HG02852 (cell line): Measurements from ENCODE around the gene SORCS1.

Source experiments
- ATAC-seq: cut with Tn5 transposase; IDR thresholded peaks from one replicate; pipeline ENCODE4 v1.9.1; 2021; ENCODE audit warnings: mild to moderate bottlenecking, moderate library complexity; ENCODE audit not compliant: unreplicated experiment

SORCS1 gene

DNA sequence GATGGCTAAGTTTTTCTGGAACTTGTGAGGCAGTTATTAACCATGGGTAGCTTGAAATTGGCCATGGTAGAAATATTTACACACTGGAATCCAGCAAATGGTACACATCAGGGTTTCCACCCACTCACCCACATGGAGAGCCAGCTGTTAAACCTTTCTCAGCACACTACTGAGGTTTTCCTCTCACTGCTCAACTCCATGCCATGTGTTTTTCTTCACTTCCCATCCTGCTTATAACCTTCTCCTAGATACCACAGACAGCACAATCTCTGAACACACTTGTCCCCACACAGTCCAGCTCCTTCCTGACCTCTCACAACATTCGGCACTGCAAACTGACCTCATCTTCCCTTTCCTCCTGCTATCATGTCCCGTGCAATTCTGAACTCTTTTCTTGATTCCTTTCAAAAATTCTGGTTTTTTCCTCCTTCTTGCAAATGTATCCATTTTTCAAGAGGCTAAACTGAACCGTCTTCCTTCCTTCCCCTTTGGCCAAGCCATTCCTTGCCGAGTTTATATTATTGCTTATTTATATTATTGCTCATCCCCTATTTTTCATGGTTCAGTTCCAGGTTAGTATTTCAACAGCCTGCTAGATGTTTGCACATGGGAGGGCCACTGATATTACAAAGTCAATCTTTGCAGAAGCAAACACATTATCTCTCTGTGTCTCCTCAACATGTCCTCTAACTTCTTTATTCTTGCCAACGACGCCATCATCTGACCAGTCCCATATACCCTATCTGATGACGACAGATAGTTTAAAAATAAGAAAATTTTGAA is 606.4 kb downstream of the SORCS1 start:
- ATAC-seq = no peak

DNA sequence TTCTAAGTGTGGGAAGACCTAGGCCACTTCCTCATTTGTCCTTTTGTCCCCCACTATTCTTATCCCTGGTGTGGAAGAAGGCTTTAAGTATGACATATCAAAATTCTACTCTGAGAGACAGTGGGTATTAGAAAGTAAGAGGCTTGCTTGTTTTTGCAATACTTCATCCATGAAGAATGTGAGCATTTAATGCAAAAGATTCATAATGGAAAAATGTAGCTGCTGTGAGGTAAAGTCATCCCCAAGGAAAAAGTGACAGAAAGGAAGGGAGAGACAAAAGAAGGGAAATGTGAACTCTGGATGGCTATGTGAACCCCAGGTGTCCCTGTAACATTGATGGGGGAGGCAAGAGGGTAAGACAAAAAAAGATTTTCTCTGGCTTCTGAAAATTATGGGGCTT is 607.5 kb downstream of the SORCS1 start:
- no peak for ATAC-seq

DNA sequence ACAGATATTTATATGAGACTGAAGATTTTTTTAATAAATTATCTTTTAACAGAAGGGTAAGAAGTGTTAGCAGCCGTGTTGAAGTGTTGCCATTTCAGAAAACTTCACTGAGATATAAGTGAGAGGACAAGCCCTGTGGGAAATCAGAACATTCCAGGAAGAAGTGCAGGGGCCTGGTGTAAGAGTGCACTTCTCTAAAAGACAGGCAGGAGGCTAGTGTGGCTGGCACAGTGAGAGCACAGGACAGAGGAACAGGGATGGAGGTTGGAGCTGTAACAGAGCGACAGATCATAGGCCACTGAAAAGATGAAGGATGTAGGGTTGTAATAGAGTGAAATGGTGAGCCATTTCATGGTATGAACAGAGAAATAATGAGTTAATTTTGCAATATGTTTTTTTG is 608.9 kb downstream of the SORCS1 start:
- no peak for ATAC-seq

DNA sequence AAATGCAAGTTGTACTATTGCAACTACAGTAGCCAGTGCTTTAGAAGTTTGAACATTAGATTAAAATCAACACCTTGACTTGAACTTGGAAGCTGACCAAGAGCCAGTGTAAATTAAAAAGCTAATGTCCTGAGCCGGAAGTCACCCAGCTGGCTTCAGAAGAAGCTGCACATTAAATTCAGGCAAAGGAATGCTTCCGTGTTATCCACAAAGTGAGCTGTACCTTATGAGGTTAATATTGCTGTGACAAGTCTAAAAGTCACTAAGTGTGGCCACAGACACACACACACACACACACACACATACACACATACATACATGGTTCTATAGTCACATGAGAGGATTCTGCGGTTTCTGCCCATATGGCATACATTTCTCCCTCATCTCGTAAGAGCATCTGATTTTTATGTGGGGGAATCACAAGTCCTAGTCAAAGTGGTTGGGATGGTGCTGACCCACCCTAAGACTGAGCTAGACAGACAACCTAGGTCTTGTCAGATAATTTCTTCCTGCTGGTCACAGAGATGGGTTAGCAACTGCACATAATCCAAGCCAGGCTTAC is 612.9 kb downstream of the SORCS1 start:
- ATAC-seq = no peak

DNA sequence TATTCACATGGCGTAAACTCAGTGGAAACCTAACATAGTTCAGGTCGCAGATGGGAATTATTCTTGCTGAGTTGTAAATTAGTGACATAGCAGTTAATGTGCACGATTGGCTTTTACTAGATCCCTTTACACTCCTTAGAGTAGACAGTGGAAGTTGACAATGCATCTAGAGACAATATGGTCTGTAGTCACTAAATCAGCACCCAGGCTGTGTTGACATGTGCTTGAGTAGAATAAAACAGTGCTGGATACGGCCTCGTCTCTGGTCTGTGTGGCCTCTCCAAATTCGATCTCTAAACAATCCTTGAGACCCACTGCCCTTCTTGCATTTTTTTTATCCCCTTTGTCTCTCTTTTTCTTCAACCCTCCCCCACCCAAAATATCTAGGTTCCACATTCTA is 615.7 kb downstream of the SORCS1 start:
- ATAC-seq = no peak

DNA sequence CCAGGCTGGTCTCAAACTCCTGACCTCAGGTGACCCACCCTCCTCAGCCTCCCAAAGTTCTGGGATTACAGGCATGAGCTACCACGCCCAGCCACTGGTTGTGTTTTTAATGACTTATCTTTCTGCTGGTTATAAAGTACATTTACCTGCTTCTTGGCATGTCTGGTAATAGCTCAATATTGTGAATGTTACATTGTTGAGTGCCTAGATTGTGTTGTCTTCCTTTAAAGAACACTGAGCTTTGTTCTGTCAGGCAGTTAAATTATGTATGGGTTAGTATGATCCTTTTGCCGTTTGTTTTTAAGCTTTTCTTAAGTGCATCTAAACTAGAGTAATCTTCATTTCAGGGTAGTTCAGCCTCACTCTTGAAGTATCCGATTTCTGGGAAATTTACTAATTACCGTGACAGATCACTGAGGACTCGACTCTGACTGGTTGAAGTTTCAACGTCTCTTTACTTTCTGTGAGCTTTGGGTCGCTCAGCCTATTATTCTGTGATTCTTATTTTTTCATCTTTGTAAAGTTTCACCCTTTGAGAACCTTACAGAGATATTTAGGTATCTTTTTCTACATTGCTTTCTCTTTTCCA is 617.4 kb downstream of the SORCS1 start:
- no peak for ATAC-seq

DNA sequence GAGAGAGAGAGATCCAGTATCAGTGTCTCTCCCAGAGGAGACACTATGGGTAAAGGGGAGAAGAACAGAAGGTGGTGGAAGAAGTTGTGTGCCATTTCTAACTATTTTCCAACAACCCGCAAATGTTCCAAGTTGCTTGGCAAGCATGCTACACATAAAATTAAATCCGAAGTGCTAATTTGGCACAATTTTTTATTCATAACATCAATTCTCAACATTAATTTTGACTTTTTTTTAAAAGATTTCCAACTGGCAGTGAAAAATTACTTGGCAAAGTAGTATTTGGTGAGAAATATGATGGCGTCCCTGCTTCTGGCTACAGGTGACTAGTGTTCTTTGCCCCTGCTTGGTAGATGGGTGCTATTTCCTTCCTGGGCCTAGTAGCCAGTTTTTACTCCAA is 622.0 kb downstream of the SORCS1 start:
- ATAC-seq = no peak

DNA sequence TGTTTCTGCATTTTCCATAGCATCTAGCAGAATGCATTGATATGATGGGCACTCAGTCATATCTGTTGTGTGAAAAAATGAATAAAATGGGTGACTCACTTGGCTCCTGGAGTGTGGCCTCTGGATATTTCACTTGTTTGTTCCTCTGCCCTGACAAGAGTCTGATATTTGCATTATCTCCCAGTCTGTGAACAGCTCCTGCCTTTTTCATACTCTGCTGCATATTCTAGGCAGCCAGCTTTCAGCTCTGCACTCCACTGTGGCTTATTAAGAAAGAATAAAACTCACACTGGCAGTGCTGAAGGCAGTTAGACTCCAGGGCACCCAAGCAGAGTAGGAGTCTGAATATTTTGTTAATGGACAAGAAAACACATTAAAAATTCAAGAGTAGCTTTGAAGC is 623.9 kb downstream of the SORCS1 start:
- no peak for ATAC-seq

DNA sequence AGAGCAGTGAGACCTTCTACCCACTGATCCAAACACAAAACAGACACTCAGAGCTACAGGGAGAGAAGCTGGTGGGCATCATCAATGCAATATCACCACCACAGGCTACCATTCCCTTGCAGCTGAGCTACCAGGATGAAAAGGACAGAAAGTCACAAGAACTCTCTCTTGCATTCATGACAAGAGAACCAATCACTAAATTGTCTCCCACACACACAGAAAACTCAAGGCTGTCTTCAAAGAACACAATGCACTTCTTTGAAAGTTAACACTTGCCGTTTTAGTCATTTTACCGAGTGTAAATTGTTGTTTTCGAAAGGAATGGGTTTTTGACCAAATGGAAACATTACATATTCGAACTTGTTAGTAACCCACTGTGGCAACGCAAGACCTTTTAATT is 626.6 kb downstream of the SORCS1 start:
- no peak for ATAC-seq

DNA sequence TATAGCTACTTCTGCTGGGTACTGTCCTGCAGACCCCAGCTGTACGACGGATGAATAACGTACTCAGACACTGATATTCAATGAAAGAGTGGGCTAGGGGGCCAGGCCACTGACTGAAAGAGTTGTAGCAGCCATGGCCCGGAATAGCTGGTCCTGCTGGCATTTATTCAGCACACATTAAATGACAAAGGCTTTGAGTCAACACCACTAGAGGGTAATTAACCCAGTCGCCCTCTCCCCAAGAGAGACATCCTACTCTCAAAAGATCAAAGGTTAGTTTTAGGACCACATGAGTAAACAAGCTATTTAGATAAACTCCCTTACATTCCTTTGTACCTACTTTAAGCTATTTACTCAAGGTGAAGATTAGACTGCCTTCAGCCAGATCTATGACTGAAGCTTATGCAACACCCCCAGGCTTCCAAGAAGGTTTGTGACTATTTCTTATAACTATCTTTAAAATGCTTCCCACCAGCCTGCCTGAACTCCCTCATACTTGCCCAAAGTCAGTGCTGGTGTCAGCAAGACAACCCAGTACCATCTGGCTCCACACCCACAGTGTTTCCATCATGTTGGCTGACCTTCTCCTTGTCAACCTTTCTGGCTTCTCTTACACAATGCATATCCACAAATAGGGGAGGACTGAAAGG is 629.1 kb downstream of the SORCS1 start:
- no peak for ATAC-seq

DNA sequence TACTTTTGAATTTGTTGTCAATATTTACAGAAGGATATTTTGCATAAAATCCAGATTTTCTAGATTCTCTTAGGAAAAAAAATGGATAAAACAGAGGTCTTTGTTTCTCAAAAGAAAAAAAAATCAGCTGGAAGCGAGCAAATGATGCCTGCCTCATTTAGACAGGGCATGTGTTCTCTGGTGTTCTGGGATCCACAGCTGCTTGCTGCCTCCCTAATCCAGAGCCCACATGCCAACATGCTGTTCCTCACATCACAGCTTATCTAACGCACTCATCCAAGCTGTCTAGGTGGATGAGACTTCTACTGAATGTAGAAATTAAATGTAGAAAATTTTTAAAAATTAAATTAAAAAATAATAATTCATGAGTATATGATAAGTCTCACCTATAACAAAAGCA is 630.1 kb downstream of the SORCS1 start:
- ATAC-seq = no peak

DNA sequence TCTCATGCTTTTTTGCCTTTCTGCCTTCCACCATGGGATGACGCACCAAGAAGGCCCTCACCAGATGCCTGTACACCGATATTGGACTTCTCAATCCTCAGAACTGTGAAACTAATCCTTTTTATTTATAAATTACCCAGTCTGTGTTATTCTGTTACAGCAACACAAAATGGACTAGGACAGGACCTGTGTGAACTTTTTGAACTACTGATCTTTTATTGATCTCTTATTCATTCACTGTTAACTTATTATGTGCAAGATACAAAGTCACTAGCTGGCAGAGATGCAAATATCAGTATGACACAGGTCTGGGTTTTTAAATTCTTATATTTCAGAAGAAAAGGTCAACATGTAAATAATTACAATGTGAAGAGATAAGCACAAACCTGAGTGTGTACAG is 635.8 kb downstream of the SORCS1 start:
- no peak for ATAC-seq

DNA sequence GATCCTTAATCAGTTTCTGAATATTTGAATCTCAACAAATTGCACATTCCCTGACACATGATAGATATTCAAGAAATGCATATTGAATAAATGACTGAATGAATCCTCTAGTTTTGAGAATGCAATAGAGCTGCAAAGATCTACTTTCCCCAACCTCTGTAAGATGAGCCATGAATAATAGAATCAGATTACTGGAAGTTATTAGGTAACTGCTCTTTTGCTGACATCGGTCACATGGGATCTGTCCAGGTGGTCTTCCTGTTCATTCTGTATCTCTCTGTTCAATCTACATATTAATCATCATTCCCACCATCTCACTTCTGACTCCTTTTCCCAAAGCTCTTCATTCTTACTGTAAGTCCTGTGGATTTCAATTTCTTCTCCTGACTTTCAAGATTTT is 638.7 kb downstream of the SORCS1 start:
- ATAC-seq = no peak
